Heart left ventricle (tissue), 16 donors: ENCODE measurements around the gene STXBP6. TPM values are rescaled to one million over a fixed set of nuclear protein-coding genes. Genes with fewer than 3 reads are reported as not detected.

Experiments used
- ATAC-seq, 4 donors: fragments of 200-7000 bp; cut with Tn5 transposase; one replicate each; pipeline ENCODE4 v1.9.1; 2020 to 2022; ENCODE audit warnings: moderate library complexity in 4 of 4, mild to moderate bottlenecking in 3 of 4, moderate number of reproducible peaks in 1 of 4
- DNase-seq, 5 donors: peaks; one replicate each; pipeline ENCODE4 v3.0.0-alpha.2; 2020
- H3K27ac ChIP-seq, 12 donors: fragments of 200-600 bp; sonication (generic) in 4 of 12; one replicate each; pipeline versions ENCODE4 v1.5.0 to v1.8.0; 2016 to 2022; ENCODE audit warnings: mild to moderate bottlenecking in 2 of 12
- H3K27me3 ChIP-seq, 9 donors: fragments of 200-600 bp; sonication (generic) in 2 of 9; one replicate each; pipeline versions ENCODE4 v1.5.1 to v1.8.0; 2016 to 2022; ENCODE audit warnings: mild to moderate bottlenecking in 3 of 9
- H3K36me3 ChIP-seq, 9 donors: fragments of 200-600 bp; sonication (generic) in 2 of 9; one replicate each; pipeline versions ENCODE4 v1.5.0 to v1.8.0; 2018 to 2022; ENCODE audit warnings: mild to moderate bottlenecking in 2 of 9
- H3K4me1 ChIP-seq, 12 donors: fragments of 200-600 bp; sonication (generic) in 4 of 12; one replicate each; pipeline versions ENCODE4 v1.5.0 to v1.8.0; 2016 to 2022; ENCODE audit warnings: mild to moderate bottlenecking in 3 of 12
- H3K4me3 ChIP-seq, 12 donors: fragments of 200-600 bp; sonication (generic) in 4 of 12; one replicate each; pipeline versions ENCODE4 v1.5.0 to v1.8.0; 2017 to 2022; ENCODE audit warnings: mild to moderate bottlenecking in 9 of 12, moderate library complexity in 4 of 12
- H3K9me3 ChIP-seq, 12 donors: fragments of 200-600 bp; sonication (generic) in 4 of 12; one replicate each; pipeline versions ENCODE4 v1.5.0 to v1.8.0; 2016 to 2022; ENCODE audit warnings: mild to moderate bottlenecking in 1 of 12
- CTCF ChIP-seq, 12 donors: fragments of 200-600 bp; sonication (generic) in 4 of 12; IDR thresholded peaks; one replicate each; pipeline versions ENCODE4 v1.5.0 to v1.8.0; 2018 to 2022; ENCODE audit warnings: antibody characterized with exemption in 12 of 12, mild to moderate bottlenecking in 5 of 12
- POLR2A ChIP-seq, 2 donors: fragments of 450-650 bp; IDR thresholded peaks; one replicate each; pipeline ENCODE4 v1.6.1; 2017; ENCODE audit warnings: antibody characterized with exemption in 2 of 2, mild to moderate bottlenecking in 2 of 2, moderate library complexity in 2 of 2
- WGBS, 4 donors: extraction: QIAGEN DNeasy Blood & Tissue Kit in 2 of 4; methylation state at CpG; one replicate each; pipeline versions ENCODE4 v1.1.5 to v1.1.7; 2013 to 2018; 5-methylcytosine and 5-hydroxymethylcytosine counted together
- intact Hi-C, 10 donors: fragments of 100-400 bp; cut with DNase I; formaldehyde crosslinking; loops; one replicate each; pipeline versions ENCODE4 v1.11.1 to v1.14.2; 2022
- polyA plus RNA-seq, 2 donors: library from polyadenylated mRNA; stranded (reverse); fragments of 200-250 nt; gene quantifications; one replicate each; pipeline ENCODE4 v1.2.3, GENCODE V29; 2013
- total RNA-seq, 9 donors: library from RNA; depleted of rRNA in 2 of 9; stranded (reverse); fragments of >200 nt in 2 of 9; fragmentation: NEBNext Ultra II Directional in 3 of 9; extraction: Animal tissue kit (Norgen Biotek cat#: 25700) in 3 of 9; gene quantifications; one replicate each; pipeline versions ENCODE4 v1.1.0 to v1.2.4, GENCODE V29; 2016 to 2023
- donor health status: ischemic (EF 13 %, LVEDD 7.1; RV severe dilation, severe dysfunction).
- donor health status: healthy with polysubstance abuse.
- donor health status: DM: no; HTN: yes; CAD: no.
- donor health status: DM: no; HTN: no; CAD: no.
- donor health status: ischemic (EF 25% LVEDD 6.9; RV normal size, moderate dysfunction).
- donor health status: ischemic (EF 25% LVEDD 5.7; RV mildly dilated, moderate dysfunction).
- donor health status: healthy.
- donor health status: DM: yes; HTN: yes; CAD: no.
- donor health status: ischemic (EF 35%, LVEDD 5.7; RV mildly dilated, moderate dysfunction).
- donor health status: nonischemic (EF 11% LVEDD 7.7; RV severe dilation, severe dysfunction).
- donor health status: DM: yes; HTN: yes; CAD: no.
- donor health status: PGD.
- donor health status: ischemic (EF 29% LVEDD 5.4; RV normal size, mild dysfunction).
- donor health status: nonischemic (EF 23%, LVEDD 6.1; RV moderate dilation, normal function).

STXBP6 gene
- total and polyA plus RNA-seq, 11 donors, result 12.5 to 57.3 (median 23.7) TPM

DNA sequence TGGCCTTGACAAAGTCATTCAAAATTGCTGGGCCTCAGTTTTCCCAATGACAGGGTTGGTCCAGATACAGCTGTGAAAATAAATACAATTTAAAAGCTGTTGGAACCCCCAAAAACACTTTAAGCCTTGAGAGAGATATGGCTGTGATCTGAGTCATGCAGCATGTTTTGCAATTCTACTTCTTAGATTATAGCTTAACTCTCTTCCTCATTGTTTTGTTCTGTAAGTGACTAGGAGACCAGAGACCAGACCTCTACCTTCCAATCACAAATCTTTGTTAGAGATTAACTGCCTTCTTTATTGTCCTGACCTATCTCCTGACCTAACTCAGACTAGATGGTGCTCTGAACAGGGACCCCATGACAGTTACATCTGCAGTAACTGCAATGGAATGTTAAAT is 198.1 kb downstream of the STXBP6 start:
- TF ChIP-seq POLR2A (IDR thresholded peaks at IDR 0.05) (no peak), CTCF (IDR thresholded peaks at IDR 0.05) (no peak)
- intact Hi-C loops, result no loop called here
- H3K27me3 ChIP-seq, result no peaks in the 10 kb centered on the region
- H3K27ac ChIP-seq, result no peak overlapping the region
- peaks cover 0 to 23% (median 4%) of the 10 kb centered on the region in 9 donors for H3K36me3 ChIP-seq
- DNase-seq (no peak), ATAC-seq (no peak)
- peaks cover 0 to 10% (median 2%) of the 10 kb centered on the region in 12 donors for H3K4me1 ChIP-seq
- no peak overlapping the region for H3K4me3 ChIP-seq
- no peaks in the 10 kb centered on the region for H3K9me3 ChIP-seq

- Histone ChIP-seq H3K4me1 (peaks cover 0 to 10% (median 2%) of the 10 kb centered on the region in 12 donors), H3K4me3 (no peak overlapping the region), H3K36me3 (peaks cover 0 to 23% (median 4%) of the 10 kb centered on the region in 9 donors), H3K9me3 (no peaks in the 10 kb centered on the region), H3K27me3 (no peaks in the 10 kb centered on the region), H3K27ac (no peak overlapping the region)
- intact Hi-C loops, result no loop called here
- 90 to 97% (median 93%) methylated on average over 4 of the region's 4 CpGs for WGBS, 4 donors
- no peak for DNase-seq
- no peak for TF ChIP-seq CTCF (IDR thresholded peaks at IDR 0.05)
- no peak for TF ChIP-seq POLR2A (IDR thresholded peaks at IDR 0.05)
- no peak for ATAC-seq
Measured at GRCh38 chr14:24851406-24851805, 198.5 kb downstream of the STXBP6 start.

DNA sequence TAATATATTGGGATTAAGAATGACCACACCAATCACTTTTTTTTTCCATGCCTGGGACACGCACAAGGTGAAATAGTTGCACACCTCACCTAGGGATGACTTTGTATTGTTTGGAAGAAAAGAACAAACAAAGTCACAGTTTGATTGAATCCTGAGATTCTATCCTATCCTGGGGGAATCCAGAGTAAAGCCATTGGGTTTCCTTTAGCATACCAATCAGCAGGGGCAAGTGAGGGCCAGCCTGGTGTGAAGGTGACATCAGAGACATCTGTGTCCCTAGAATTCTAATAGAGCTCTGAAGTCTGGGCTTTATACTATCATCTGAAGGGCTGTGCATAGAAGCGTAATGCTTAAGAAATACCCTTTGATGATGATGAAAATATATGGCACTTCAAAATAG is 199.9 kb downstream of the STXBP6 start:
- 97 to 100% (median 98%) methylated on average over 2 of the region's 2 CpGs for WGBS, 4 donors
- DNase-seq (no peak), ATAC-seq (no peak)
- no peaks in the 10 kb centered on the region for H3K9me3 ChIP-seq
- no peak overlapping the region for H3K4me3 ChIP-seq
- peaks cover 0 to 10% (median 2%) of the 10 kb centered on the region in 12 donors for H3K4me1 ChIP-seq
- H3K36me3 ChIP-seq, result peaks cover 0 to 14% (median 0%) of the 10 kb centered on the region in 9 donors
- no peak for TF ChIP-seq POLR2A (IDR thresholded peaks at IDR 0.05)
- TF ChIP-seq CTCF (IDR thresholded peaks at IDR 0.05), result no peak
- H3K27me3 ChIP-seq, result no peaks in the 10 kb centered on the region
- H3K27ac ChIP-seq, result no peak overlapping the region
- intact Hi-C loops, result no loop called here

DNA sequence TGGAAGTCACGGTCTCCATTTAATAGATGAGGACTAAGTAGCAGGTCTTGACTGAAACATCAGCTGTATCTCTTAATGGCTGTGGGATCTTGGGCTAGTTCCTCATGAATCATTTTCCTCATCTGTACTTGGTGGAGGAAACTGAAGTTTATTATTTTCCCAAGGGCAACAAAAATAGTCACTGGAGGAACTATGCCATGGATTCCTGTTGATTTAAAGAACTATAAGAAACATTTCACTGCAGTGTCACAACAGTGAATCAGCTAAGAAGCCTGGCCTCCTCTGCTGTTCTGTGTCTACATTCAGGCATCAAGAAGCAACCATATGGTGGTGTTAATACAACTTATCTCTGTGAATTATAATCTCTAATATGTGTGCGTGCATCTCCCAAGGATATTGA is 200.5 kb downstream of the STXBP6 start:
- ATAC-seq (no peak), DNase-seq (no peak)
- peaks cover 0 to 10% (median 2%) of the 10 kb centered on the region in 12 donors for H3K4me1 ChIP-seq
- H3K9me3 ChIP-seq, result no peaks in the 10 kb centered on the region
- no peak overlapping the region for H3K4me3 ChIP-seq
- H3K27me3 ChIP-seq, result no peaks in the 10 kb centered on the region
- H3K27ac ChIP-seq, result no peak overlapping the region
- H3K36me3 ChIP-seq, result peaks cover 0 to 8% (median 0%) of the 10 kb centered on the region in 9 donors
- TF ChIP-seq CTCF (IDR thresholded peaks at IDR 0.05) (no peak), POLR2A (IDR thresholded peaks at IDR 0.05) (no peak)
- whole genome bisulfite sequencing, 4 donors, result 83 to 89% (median 87%) methylated on average over 2 of the region's 2 CpGs
- intact Hi-C loops, result no loop called here
